Measurements from ENCODE around the gene C17orf67.

C17orf67 gene, protein sequence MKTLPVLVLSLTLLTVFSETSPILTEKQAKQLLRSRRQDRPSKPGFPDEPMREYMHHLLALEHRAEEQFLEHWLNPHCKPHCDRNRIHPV

DNA sequence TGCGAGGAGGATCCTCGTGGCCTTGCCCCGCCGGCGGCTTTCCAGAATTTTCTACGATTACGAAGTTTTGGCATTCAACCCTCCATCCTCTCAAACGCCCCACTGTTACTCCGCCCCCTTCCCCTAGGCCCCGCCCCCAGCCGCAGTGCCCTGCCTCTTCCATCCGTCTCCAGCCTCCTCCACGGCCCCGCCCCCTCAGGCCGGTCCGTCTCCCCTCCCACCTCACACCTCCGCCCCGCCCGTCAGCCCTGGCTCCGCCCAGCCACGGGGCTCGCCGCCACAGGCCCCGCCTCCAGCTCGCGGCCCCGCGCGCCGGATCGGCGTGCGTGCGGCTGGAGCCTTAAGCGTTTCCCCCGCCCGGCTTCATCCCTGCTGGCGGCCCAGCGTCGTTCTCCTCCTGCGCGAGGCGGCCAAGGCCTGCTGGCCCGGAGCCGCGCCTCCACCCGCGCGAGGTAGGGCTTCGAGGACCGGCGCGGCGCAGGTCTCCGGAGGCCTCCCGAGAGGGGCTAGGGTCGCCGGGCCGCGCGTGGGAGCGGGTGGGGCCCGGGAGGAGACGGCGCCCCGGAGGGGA is at the start of gene C17orf67, which contains the start of gene DGKE:
TSS of gene C17orf67 (minus strand) at position 112 of the 571 bp plus-strand sequence. CDS start 18,110 bp downstream, outside the sequence.
TSS of gene DGKE (plus strand) at position 343 of the 571 bp plus-strand sequence. CDS start 645 bp downstream, outside the sequence.
- DNase-seq, result peak; percentile 97

DNA sequence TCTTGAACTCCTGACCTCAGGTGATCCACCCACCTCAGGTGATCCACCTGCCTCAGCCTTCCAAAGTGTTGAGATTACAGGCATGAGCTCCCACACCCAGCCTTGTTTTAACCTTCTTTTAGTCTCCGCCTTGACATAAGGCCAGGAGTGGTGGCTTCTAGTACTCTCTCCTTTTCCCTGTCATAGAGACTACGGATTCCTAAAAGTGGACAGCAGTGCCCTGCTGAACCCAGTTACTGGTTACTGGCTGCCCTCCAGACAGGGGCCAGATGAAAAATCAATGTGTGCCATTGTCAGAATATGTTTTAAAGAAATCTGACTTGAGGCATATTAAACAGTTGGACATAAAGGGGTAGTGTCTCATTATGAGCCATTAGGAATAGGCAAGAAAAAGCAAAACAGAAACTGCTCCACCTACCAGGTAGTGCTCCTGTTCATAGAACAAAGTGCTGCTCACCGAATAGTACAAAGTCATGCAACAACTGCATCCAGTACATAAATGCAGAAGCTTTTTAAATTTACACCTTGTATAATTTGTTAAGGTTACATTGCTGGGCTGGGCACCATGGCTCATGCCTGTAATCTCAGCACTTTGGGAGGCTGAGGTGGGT is 48.1 kb upstream of the C17orf67 start:
- DNase-seq, result no peak

DNA sequence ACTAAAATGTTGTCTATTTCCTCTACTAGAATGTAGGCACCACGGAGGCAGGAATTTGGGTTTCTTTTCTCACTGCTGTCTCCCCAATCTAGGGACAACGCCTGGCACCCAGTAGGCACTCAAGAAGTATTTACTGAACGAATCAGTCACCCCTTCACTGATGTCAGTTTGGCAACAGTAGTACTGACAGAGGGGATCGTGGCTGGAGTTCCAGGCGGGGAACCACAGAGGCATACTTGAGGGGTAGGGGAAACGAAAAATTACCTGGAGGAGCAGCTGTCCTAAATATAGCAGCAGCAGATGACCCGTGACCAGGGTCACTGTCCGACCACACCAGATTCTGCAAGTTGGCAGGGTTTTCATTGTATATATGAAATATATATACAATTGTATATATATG is 46.9 kb upstream of the C17orf67 start:
- DNase-seq, result no peak

DNA sequence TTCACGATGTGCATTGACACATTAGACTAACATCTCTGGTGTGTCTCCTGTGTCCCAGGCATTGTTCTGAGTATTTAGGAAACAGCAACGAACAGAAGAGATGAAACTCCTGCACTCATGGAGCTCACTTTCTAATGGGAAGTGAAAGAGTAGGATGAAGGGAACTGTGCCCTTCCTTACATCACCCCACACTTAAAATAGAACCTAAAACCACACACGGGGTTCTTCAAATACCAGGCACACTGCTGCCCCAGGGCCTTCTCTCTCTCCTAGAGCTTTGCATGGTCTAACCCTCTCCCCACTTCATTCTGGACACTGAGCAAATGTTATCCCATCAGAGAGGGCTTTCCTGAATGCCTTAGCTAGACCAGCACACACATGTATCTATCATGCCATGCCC is 46.4 kb upstream of the C17orf67 start:
- no peak for DNase-seq

DNA sequence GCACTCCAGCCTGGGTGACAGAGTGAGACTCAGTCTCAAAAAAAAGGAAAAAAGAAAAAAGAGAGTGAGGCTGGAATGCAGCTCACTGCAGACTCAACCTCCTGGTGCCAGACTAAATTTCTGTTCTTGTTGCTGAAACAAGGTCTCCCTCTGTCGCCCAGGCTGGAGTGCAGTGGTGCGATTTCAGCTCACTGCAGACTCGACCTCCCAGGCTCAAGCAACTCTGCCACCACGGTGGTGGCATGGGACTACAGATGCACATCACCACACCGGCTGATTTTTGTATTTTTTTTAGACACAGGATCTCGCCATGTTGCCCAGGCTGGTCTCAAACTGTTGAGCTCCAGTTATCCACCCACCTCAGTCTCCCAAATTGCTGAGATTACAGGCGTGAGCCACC is 45.6 kb upstream of the C17orf67 start:
- no peak for DNase-seq

DNA sequence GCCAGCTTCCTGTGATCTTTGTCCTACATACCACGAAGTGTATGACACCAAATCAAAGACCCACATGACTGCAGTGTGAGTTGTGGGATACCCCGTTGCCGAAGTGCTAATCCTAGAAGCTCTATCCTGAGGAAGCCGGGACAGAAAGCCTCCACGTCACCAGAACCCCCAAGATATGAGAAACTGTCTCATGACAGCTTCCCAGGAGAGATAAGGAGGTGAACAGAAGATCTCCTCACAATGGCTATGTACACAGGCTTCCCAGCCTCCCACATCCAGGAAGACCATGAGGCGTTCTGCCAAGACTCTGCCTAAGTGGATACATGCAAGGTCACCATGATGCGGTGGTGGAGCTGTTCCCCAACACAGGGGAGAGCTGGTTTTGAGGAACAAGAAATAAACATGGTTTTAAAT is 43.1 kb upstream of the C17orf67 start:
- no peak for DNase-seq

DNA sequence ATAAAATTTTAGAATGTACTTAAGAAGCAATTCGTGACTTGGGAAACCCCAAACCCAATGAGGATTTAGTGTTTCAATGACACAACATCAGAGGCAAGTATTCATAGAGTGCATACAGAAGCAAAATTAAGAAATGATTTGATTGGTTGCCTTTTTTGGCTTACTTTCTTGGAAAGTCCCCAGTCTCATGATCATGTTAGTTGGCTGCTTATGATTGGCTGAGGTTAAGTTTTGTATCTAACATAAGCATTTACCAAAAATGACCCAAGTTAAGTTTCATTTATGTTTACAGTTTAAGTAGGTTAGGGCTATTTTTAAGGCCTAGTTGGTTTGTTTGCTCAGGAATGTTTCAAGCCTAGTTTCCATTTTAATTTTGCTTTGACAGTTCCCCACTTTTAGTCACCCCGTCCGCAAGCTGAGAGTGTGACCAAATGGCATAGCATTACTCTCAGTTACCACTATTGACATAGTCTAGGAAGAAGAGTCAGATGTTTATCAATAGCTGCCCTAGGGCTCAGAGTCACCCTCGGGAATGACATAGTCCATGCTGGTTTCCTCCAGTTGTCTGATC is 36.4 kb upstream of the C17orf67 start:
- no peak for DNase-seq

DNA sequence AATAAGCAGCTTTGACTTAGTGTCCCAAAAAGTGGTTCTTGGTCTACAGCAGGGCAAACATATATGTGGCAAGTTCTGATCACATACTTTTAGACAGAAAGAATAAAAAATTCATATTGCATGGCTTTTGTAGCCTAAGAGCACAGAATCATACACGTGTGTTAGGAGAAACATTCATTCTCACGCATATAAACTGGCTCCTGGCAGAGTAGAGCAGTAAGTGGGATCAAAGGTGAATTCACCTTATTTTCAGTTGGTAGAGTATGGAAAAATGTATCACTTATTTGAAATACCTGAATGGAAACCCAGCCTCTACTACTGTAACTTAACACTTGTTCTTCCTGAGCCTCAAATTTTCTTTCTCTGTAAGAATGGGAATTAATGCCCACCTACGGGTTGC is 35.0 kb upstream of the C17orf67 start:
- no peak for DNase-seq

DNA sequence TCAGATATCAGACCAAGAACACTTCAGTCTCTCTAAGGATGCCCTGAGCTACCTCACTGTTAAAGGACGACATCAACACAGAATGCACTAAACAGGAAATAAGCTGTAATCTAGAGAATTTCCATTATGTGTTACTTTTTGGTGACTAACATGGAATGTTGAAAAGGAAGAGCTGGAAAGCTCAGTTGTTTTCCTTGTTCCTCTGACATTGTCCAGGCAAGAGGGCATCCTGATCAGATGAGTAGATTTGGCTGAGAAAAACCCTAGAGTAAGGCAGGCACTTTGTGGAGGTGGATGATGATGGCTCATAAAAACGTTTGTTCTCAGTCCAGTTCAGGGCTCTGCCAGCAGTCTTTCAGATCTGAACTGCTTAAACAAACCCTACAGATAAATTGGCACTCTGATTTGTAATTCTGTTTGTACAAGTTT is 34.2 kb upstream of the C17orf67 start:
- no peak for DNase-seq

DNA sequence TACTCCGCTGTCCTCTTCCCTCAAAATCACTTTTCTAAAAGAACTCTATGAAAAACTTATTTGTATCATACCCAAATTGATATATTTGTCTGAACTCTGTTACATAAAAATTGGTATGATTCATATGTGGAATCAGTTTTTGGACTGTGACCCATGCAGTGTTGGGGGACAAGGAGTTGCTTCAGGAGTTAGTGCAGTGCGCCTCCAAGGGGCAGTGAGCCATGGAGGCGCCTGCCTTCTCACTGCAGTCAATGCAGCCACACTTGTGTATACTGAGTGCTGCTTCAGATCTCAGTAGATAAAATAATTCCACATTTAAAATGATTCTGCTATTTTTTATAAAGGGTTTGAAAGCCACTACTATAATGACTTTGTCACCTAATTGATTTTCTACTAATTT is 32.8 kb upstream of the C17orf67 start:
- DNase-seq, result no peak

DNA sequence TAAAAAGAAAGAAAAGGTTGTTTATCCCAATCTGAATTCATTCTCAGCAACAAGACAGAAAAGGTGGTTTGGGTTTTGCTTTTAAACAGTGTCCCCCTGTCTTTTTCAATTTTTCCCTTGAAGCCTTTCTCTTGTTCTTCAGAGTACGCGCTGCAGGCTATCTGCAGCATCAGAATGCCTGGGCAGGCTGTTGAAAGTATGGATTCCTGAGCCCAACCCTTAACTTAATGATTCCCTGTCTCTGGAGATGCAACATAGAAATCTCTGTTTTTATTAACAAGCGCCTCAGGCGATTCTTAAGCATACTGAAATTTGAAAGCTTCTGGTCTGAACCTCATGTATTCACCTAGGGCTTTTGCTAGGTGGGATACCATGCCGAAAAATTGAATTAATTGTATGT is 32.4 kb upstream of the C17orf67 start:
- DNase-seq, result no peak

DNA sequence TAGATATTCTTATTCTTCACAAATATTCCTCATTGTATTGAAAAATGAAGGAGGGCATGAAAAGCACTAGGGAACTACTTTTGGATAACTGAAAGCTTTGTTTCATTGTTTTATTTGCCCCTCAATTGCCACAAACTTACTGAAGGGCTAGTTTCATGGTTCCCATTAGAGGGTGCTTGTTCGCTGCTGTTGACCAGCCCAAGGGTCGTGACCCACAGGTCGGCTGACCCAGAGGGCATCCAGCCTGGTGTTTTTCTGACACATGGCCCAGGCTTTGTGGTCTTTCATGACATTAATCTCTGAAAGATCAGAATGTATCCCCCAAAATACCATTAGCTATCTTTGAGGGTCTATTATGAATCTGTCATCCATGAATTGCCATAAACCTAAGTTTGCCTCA is 30.3 kb upstream of the C17orf67 start:
- no peak for DNase-seq

DNA sequence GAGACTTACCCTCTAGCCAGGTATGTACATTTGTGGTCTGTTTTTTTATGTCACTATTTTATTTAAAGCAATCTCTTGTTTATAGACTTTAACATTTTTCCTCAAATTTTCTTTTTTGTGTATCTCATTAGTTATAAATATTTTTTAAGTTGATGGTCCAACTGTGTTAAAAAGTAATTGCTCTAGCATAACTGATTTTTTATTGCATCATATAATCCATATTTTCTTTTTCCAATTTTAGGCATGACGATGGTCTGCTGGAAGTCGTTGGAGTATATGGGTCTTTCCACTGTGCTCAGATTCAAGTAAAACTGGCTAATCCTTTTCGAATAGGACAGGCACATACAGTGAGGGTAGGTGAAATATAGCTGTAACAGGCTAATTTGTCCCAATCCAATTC is 28.2 kb upstream of the C17orf67 start:
- no peak for DNase-seq

DNA sequence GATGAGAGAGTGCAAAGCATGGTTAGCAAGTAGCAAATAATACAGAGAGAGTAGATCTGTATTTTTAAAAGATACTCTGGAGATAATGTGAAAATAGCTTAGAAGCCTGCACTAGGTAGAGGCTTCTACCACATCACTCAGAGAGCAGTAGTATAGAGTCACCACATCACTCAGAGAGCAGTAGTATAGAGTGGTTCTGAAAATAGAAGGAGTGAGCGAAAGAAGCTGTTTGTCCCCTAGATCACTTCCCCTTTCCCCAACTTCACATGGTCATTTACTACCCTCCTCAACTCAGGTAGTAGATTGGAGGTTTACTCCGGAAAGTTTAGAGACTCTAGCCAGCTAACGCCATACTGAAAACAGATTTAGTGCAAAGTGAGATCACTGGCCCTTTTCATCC is 17.3 kb upstream of the C17orf67 start:
- no peak for DNase-seq

DNA sequence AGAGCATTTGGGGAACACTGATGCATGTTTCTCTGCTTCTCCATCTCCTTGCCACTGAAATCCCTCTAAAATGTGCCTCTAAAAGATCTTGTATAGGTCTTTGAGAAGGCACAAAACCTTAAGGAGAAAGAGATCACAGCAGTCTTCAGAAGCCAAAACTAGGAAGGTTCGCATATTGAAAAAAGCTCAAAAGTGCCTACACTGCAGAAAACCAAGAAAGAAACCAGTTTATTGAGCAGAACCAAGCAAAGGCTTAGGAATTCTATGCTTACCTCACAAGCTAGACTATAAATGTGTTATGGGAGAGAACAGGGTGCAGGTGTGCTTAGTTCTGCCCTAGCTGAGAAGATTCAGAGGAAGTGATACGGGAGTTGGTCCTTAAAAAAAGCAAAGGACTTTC is 16.9 kb upstream of the C17orf67 start:
- no peak for DNase-seq

DNA sequence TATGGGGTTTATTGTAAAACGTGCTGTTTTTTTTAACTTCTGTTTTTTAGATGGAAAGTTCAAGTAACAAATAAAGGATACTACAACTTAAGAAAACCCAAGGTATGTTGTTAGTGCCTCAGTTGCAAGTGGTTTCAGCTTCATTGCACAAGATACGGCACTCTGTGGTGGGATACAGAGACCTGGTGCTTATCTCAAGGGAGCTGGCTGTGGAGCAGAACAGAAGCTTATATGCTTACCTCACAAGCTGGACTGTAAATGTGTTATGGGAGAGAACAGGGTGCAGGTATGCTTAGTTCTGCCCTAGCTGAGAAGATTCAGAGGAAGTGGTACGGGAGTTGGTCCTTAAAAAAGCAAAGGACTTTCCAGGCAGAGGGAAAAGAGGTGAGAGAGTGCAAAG is 15.4 kb upstream of the C17orf67 start:
- no peak for DNase-seq

DNA sequence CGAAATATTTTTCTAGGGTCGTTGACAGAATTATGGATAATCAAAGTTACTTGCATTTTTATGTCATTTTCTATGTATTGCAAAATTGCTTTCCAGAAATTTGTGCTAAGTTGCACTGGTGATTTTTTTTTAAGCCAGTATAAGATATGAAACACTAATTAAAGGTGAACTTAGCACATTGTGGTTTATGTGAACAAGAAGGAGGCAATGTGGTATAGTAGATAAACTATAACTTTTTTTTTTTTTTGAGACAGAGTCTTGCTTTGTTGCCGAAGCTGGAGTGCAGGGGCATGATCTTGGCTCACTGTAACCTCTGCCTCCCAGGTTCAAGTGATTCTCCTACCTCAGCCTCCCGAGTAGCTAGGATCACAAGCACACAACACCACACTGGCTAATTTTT is 13.4 kb upstream of the C17orf67 start:
- no peak for DNase-seq

DNA sequence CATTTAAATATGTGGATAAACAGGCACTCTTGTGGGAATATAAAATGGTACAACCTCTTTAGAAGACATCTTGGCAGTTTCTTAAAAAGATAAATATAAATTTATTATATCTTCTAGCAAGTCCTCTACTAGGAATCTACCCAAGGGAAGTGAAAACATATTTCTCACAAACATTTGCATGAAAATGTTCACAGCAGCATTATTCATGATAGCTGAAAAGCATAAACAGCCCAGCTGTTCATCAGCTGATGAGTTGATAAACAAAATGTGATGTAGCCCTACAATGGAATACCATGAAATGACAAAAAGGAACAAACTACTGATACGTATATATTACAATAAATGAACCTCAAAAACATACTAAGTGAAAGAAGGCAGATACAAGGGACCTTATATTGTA is 12.2 kb upstream of the C17orf67 start:
- no peak for DNase-seq

DNA sequence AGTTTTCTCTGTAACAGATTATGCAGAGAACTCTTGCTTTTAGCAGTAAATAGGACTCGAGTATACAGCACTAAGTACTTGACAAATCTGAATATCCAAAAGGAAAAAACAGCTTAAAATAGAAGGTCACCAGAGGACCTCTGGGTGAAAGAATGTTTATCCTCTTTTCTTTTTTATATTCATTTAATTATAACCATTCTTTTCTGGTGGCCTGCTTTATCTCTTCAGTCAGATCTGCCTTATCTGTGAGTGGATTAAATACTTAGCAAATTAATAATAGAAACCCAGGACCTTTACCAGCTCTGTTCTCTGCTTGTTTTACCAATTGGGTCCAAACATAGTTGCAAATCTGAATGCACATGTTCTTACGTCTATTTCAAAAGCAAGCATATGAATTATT is 8.9 kb upstream of the C17orf67 start:
- DNase-seq, result no peak

DNA sequence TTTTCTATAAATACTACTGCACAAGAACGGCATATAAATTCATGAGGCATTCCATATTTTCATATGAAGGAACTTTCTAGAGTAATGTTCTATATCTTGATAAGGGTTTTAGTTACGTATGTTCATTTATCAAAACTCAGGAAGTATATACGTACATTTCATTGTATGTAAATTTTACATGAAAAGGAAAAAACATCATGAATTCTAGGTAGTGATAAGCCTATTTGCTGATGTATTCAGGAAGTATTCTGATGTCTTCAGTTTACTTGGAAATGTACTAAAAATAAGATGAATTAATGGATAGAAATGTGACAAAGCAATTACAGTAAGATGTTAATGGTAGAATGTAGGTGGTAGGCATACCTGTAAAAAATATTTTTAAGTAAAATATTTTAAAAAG is 5.0 kb upstream of the C17orf67 start:
- no peak for DNase-seq

DNA sequence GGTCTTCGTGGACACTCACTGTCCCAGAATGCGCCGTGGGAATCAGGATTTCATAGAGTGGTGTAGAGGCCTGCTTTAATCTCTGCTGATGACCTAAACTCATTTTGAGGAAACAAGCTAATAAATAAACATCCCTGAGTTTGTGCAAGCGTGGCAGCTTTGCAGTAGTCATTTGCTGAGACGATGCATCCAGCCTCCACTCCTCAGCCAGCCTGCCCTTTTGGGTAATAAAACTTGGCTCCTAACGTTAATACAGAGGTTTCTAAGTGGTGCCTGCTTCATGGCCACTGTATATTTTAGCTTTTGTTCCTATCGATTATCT is 1.5 kb upstream of the C17orf67 start:
- no peak for DNase-seq

DNA sequence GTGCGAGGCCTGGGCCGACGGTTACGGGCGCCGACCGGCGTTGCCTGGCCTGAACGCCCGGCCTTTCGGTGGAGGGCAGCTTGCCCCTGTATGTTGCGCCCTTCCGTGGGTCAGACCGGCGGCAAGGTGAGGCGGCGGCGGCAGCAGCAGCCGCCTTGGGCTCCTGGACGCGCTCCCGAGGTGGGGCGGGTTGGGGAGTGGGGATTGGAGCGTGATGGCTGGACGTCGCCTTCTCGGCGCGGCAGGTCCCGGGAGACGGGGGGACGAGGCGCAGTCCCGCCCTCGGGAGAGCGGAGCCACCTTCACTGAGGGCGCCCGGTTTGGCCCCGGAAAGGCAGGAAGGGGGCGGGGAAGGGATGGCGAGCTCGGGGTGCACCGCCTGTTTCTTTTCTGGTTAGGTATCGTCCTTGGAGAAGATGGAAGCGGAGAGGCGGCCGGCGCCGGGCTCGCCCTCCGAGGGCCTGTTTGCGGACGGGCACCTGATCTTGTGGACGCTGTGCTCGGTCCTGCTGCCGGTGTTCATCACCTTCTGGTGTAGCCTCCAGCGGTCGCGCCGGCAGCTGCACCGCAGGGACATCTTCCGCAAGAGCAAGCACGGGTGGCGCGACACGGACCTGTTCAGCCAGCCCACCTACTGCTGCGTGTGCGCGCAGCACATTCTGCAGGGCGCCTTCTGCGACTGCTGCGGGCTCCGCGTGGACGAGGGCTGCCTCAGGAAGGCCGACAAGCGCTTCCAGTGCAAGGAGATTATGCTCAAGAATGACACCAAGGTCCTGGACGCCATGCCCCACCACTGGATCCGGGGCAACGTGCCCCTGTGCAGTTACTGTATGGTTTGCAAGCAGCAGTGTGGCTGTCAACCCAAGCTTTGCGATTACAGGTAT is 902 bp upstream of the C17orf67 start:
- DNase-seq, result peak; percentile 67

DNA sequence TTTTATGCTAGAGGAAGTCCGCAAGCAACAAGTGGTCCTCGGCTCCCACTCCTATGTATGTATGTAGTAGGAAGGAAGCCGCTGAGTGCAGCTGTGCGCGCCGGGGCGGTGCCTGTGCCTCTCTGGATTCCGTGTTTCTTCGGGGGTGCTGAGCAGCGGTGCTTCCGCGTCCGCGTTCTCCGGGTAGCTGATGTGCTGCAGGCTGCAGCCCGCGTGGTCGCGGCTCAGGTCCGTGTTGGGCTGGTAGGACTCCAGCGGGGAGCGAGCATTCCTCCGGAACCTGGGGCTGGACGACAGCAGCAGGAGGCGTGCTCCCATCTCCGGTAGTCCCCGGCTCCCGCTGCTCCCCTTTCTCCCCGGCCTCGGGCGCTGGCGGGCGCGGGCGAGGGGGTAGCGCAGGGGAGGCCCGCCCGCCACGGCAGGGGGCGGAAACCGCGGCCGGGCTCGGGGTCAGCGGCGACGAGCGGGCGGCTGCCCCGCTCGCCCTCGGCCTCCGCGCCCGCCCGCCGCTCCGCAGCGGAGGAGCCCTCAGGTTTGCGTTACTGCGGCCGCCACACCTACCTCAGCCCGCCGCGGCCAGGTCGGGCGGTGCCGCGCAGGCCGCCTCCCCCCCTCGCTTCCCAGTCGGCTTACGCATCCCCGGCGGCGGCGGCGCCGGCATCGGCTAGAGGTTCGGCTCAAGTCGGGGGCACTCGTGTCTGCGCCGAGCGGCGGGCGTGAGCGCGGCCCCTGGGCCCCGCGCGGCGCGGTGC is 487 bp downstream of the C17orf67 start:
- peak; percentile 51 for DNase-seq

All from CD4-positive, alpha-beta T cell treated with Interferon gamma for 1 hour (primary cell).